GM12878 (cell line): ENCODE results near the gene CFDP1. TPM values are rescaled to one million over a fixed set of nuclear protein-coding genes. Genes with fewer than 3 reads are reported as not detected.

Source experiments
- ATF7 ChIP-seq: fragments of 450-650 bp; IDR thresholded peaks from 2 replicates; pipeline ENCODE4 v1.6.1; 2016; ENCODE audit warnings: low read depth, mild to moderate bottlenecking
- BMI1 ChIP-seq: fragments of 450-650 bp; IDR thresholded peaks from 2 replicates; pipeline ENCODE4 v1.6.1; 2016; ENCODE audit warnings: mild to moderate bottlenecking, moderate library complexity, borderline replicate concordance
- CHD4 ChIP-seq: fragments of 200-600 bp; sonication (generic); IDR thresholded peaks from 2 replicates; pipeline ENCODE4 v1.6.1; 2016; ENCODE audit warnings: mild to moderate bottlenecking
- FOXK2 ChIP-seq: fragments of 450-650 bp; IDR thresholded peaks from 2 replicates; pipeline ENCODE4 v1.6.1; 2017; ENCODE audit warnings: mild to moderate bottlenecking, moderate library complexity
- IKZF1 ChIP-seq: fragments of 450-650 bp; conservative IDR thresholded peaks from 2 replicates; pipeline ENCODE4 v1.6.1; 2017; ENCODE audit warnings: antibody characterized with exemption, mild to moderate bottlenecking
- JUND ChIP-seq: IDR thresholded peaks from 2 replicates; pipeline ENCODE4 v1.6.1; 2012; ENCODE audit warnings: low read depth, mild to moderate bottlenecking, low read length, improper control_type of control experiment, moderate library complexity
- KLF5 ChIP-seq: fragments of 450-650 bp; IDR thresholded peaks from 2 replicates; pipeline ENCODE4 v1.6.1; 2014; ENCODE audit warnings: mild to moderate bottlenecking; ENCODE audit not compliant: partially characterized antibody
- MYB ChIP-seq: fragments of 150-350 bp; IDR thresholded peaks from 2 replicates; pipeline ENCODE4 v1.6.1; 2014; ENCODE audit warnings: mild to moderate bottlenecking, low read depth, low read length, borderline replicate concordance
- NFYB ChIP-seq: IDR thresholded peaks from 2 replicates; pipeline ENCODE4 v1.6.1; 2011; ENCODE audit warnings: low read depth, mild to moderate bottlenecking, low read length, improper control_type of control experiment, moderate library complexity; ENCODE audit not compliant: insufficient read depth
- NR2F1 ChIP-seq: fragments of 450-650 bp; conservative IDR thresholded peaks from 2 replicates; pipeline ENCODE4 v1.6.1; 2017; ENCODE audit warnings: mild to moderate bottlenecking
- PML ChIP-seq: IDR thresholded peaks from 2 replicates; pipeline ENCODE4 v1.6.1; 2012; ENCODE audit warnings: low read length, inconsistent platforms
- POLR2AphosphoS2 ChIP-seq: IDR thresholded peaks from 2 replicates; pipeline ENCODE4 v1.6.1; 2011; ENCODE audit warnings: low read depth, mild to moderate bottlenecking, low read length, improper control_type of control experiment, moderate library complexity
- RFX5 ChIP-seq: IDR thresholded peaks from 2 replicates; pipeline ENCODE4 v1.6.1; 2011; ENCODE audit warnings: low read depth, low read length, improper control_type of control experiment
- RUNX3 ChIP-seq: IDR thresholded peaks from 2 replicates; pipeline ENCODE4 v1.6.1; 2012; ENCODE audit warnings: low read length, inconsistent platforms
- SIN3A ChIP-seq: IDR thresholded peaks from 2 replicates; pipeline ENCODE4 v1.6.1; 2012; ENCODE audit warnings: low read depth, low read length, improper control_type of control experiment
- SMAD5 ChIP-seq: IDR thresholded peaks from 2 replicates; pipeline ENCODE4 v1.6.1; 2016; ENCODE audit warnings: antibody characterized with exemption, low read depth
- SMARCA5 ChIP-seq: fragments of 450-650 bp; IDR thresholded peaks from 2 replicates; pipeline ENCODE4 v1.6.1; 2017; ENCODE audit warnings: mild to moderate bottlenecking
- SREBF2 ChIP-seq: IDR thresholded peaks from 2 replicates; pipeline ENCODE4 v1.6.1; 2012; ENCODE audit warnings: mild to moderate bottlenecking, low read length
- TCF12 ChIP-seq: IDR thresholded peaks from 2 replicates; pipeline ENCODE4 v1.6.1; 2011; ENCODE audit warnings: low read depth, mild to moderate bottlenecking, low read length
- YY1 ChIP-seq: IDR thresholded peaks from 2 replicates; pipeline ENCODE4 v1.6.1; 2011; ENCODE audit warnings: low read depth, mild to moderate bottlenecking, low read length
- ZZZ3 ChIP-seq: IDR thresholded peaks from 2 replicates; pipeline ENCODE4 v1.6.1; 2011; ENCODE audit warnings: low read depth; ENCODE audit not compliant: control insufficient read depth, insufficient read length
- polyA plus RNA-seq, 11 experiments: library from polyadenylated mRNA; depleted of rRNA in 4 of 11; unstranded in 6 of 11; stranded (reverse) in 5 of 11; fragments of >200 nt; fragmentation: Nextera tagmentation in 4 of 11; fragmentation: Illumina TruSeq in 1 of 11; extraction: Ambion mirVana in 4 of 11; extraction: Trizol in 1 of 11; gene quantifications; 1 replicate in 1 of 11; 2 replicates in 10 of 11; pipeline versions ENCODE4 v1.2.1 to v1.2.3, GENCODE V29; 2011 to 2016; ENCODE audit warnings: inconsistent platforms in 2 of 11, missing spikeins in 2 of 11, low read depth in 1 of 11
- total RNA-seq, 4 experiments: library from RNA; depleted of rRNA in 3 of 4; stranded (reverse); fragments of >200 nt in 3 of 4; fragmentation: Illumina TruSeq in 1 of 4; extraction: Trizol in 1 of 4; gene quantifications; 2 replicates each; pipeline versions ENCODE4 v1.2.1 to v1.2.3, GENCODE V29; 2013 to 2021
- TF ChIP-seq, protein P1 (sequence below): IDR thresholded peaks from 2 replicates; pipeline ENCODE4 v1.6.1; 2012; ENCODE audit warnings: low read depth, low read length, improper control_type of control experiment
- TF ChIP-seq, protein P2 (sequence below): fragments of 450-650 bp; IDR thresholded peaks from 2 replicates; pipeline ENCODE4 v1.6.1; 2016; ENCODE audit warnings: mild to moderate bottlenecking
- TF ChIP-seq, protein P3 (sequence below): fragments of 450-650 bp; IDR thresholded peaks from 2 replicates; pipeline ENCODE4 v1.6.1; 2014; ENCODE audit warnings: mild to moderate bottlenecking

Gene CFDP1
- total and polyA plus RNA-seq, 10 of the 15 experiments (the other 5 are each of a cell fraction or from before 2014, with no cell fraction given) = 22.3 to 64.8 (median 36.7) TPM

DNA sequence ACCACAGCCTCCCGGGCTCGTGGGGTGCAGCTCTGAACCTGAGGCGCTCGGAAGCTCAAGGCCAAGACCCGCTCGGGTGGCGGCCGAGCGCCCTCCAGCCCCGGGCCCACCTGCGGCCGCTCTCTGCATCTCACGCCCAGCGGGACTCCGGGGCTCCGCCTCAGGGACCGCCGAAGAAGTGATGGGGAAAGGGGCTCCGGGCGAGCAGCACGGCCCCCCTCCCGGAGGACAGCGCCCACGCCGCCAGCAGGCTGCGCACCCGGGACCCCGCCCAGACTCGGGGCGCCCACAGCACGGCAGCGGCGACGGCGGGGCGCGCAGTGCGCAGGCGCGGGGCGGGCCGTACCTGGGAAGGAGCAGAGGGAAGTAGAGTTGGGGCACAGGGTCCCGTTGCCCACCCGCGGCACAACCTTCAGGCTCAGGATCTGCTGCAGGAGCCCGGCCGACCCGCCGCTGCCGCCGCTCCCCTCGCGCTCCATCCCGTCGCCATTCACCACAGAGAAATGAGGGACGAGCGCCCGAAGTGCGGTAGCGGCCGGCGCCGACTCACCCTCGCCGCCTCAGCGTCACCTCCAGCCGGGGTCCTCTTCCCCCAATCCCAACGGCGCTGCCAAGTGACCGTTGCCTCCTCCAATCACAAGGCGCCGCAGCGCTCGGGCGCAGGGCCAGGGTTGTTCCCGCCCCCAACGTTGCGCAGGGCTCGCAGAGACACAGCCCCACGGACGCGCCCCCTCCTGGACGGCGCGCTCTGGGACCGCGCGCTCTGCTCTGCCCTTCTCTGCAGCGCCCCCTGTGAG, 31.0 kb upstream of the CFDP1 start, which contains the start of gene TMEM170A (continued):
- TF ChIP-seq, protein P1, sequence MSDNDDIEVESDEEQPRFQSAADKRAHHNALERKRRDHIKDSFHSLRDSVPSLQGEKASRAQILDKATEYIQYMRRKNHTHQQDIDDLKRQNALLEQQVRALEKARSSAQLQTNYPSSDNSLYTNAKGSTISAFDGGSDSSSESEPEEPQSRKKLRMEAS = peak; percentile 76; the same call in 1 of the 2 replicates
- 0 out of 2 replicates have a peak, but pooled peaks have one; percentile 29 for TF ChIP-seq MYB
- TF ChIP-seq TCF12 = peak; percentile 49; the same call in 1 of the 2 replicates
- peak; percentile 51; the same call in 1 of the 2 replicates for TF ChIP-seq JUND
- TF ChIP-seq ATF7 = peak; percentile 76
- TF ChIP-seq NR2F1 = peak; percentile 85
- TF ChIP-seq, protein P2, sequence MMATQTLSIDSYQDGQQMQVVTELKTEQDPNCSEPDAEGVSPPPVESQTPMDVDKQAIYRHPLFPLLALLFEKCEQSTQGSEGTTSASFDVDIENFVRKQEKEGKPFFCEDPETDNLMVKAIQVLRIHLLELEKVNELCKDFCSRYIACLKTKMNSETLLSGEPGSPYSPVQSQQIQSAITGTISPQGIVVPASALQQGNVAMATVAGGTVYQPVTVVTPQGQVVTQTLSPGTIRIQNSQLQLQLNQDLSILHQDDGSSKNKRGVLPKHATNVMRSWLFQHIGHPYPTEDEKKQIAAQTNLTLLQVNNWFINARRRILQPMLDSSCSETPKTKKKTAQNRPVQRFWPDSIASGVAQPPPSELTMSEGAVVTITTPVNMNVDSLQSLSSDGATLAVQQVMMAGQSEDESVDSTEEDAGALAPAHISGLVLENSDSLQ = peak; percentile 98
- peak; percentile 92 for TF ChIP-seq NFYB
- TF ChIP-seq PML = peak; percentile 93
- TF ChIP-seq YY1 = peak; percentile 77
- TF ChIP-seq BMI1 = no peak
- TF ChIP-seq ZZZ3 = no peak
- TF ChIP-seq SIN3A = peak; percentile 83; the same call in 1 of the 2 replicates
- TF ChIP-seq RFX5 = peak; percentile 66; the same call in 1 of the 2 replicates
- TF ChIP-seq FOXK2 = peak; percentile 88
- peak; percentile 38 for TF ChIP-seq RUNX3
- TF ChIP-seq, protein P3, sequence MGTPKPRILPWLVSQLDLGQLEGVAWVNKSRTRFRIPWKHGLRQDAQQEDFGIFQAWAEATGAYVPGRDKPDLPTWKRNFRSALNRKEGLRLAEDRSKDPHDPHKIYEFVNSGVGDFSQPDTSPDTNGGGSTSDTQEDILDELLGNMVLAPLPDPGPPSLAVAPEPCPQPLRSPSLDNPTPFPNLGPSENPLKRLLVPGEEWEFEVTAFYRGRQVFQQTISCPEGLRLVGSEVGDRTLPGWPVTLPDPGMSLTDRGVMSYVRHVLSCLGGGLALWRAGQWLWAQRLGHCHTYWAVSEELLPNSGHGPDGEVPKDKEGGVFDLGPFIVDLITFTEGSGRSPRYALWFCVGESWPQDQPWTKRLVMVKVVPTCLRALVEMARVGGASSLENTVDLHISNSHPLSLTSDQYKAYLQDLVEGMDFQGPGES = peak; percentile 77
- peak; percentile 89 for TF ChIP-seq SMAD5
- TF ChIP-seq SMARCA5 = peak; percentile 99
- peak; percentile 92 for TF ChIP-seq IKZF1
- TF ChIP-seq KLF5 = peak; percentile 92
- peak; percentile 51 for TF ChIP-seq SREBF2
- no peak for TF ChIP-seq CHD4
- TF ChIP-seq POLR2AphosphoS2 = peak; percentile 92
- TF ChIP-seq, all 136 proteins: peak for 65
